Measurements from ENCODE around the gene PFDN2. TPM values are rescaled to one million over a fixed set of nuclear protein-coding genes. Genes with fewer than 3 reads are reported as not detected.

PFDN2 gene
- total and polyA plus RNA-seq, 2 of the 4 experiments (the other 2 are of a cell fraction): 62.4 to 179 TPM

DNA sequence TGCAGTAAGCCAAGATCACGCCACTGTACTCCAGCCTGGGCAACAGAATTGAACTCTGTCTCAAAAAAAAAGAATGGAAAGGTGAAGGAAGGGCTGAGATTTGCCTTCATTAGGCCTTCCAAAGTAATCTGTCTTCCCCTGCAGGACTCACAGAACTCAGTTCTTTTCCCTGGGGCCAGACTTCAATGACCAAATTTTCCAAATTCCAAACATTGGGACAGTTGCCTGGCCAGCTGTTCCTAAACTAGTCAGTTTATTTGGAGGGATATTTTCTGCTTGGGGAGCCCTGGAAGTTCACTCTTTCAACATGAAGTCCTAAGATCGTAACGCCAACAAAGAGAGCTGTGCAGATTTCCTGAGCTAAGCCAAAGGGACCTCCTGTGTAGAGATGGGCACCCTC is 20.0 kb upstream of the PFDN2 start:
- in situ Hi-C loops (cut with MboI; ENCODE audit: low sequenced_read_pairs) (no loop called here), intact Hi-C loops (cut with micrococcal nuclease) (loop anchor here (2.0 kb wide), 1 partner anchor 411 kb away; no protein-coding TSS in a partner anchor), dilution Hi-C loops (cut with HindIII; ENCODE audit: low sequenced_read_pairs, unreplicated experiment) (no loop called here)
- Histone ChIP-seq H2BK15ac (ENCODE audit: low read depth, low read length) (no peak overlapping the region), H3K56ac (ENCODE audit: extremely low read depth, insufficient read depth, low read length) (no peak overlapping the region), H3K9ac (ENCODE audit: low read depth, low read length) (no peak overlapping the region), H3K4me3 (ENCODE audit: insufficient read depth, low read depth, low read length) (no peak overlapping the region), H4K8ac (ENCODE audit: low read depth in 2 of 2, low read length in 2 of 2) (no peak overlapping the region), H2AFZ (replicated peaks; ENCODE audit: low read length, poor library complexity) (no peak overlapping the region), H3K14ac (replicated peaks; ENCODE audit: low read depth, low read length) (no peak overlapping the region), H4K5ac (ENCODE audit: low read depth, low read length) (no peak overlapping the region), H4K91ac (ENCODE audit: insufficient read depth, low read depth, low read length) (no peak overlapping the region), H3K4me1 (ENCODE audit: control insufficient read depth, insufficient read depth, low read length) (no peaks in the 10 kb centered on the region), H3K9me3 (ENCODE audit: control insufficient read depth, insufficient read depth, low read length) (no peaks in the 10 kb centered on the region), H3K4me2 (ENCODE audit: low read depth, low read length) (no peak overlapping the region), H2BK120ac (ENCODE audit: low read depth, low read length) (no peak overlapping the region), H2AK9ac (replicated peaks; ENCODE audit: low read depth, low read length, poor library complexity) (no peak overlapping the region), H3K36me3 (ENCODE audit: control insufficient read depth, insufficient read depth, low read length) (no peaks in the 10 kb centered on the region), H3K18ac (ENCODE audit: low read depth, low read length) (no peak overlapping the region), H3K9me1 (ENCODE audit: insufficient read depth, low read length) (no peaks in the 10 kb centered on the region; the same call in 1 of the 2 replicates), H4K20me1 (ENCODE audit: insufficient read depth, low read length) (no peaks in the 10 kb centered on the region; the same call in 1 of the 2 replicates), H3K4ac (ENCODE audit: low read depth, low read length) (no peak overlapping the region), H3K27me3 (ENCODE audit: control insufficient read depth, insufficient read depth, low read length) (no peaks in the 10 kb centered on the region), H2BK20ac (ENCODE audit: low read depth, low read length) (no peak overlapping the region), H3K79me1 (ENCODE audit: low read depth in 1 of 2, low read length in 2 of 2) (peaks cover 13 to 41% of the 10 kb centered on the region in 2 experiments; a peak in 3 of 4 replicates), H2BK5ac (ENCODE audit: low read depth, low read length, poor library complexity, severe bottlenecking) (no peak overlapping the region), H3K27ac (ENCODE audit: insufficient read depth, low read length) (no peak overlapping the region), H2AK5ac (ENCODE audit: low read depth, low read length) (no peak overlapping the region), H3K23ac (ENCODE audit: low read depth, low read length) (no peak overlapping the region)
- WGBS, 2 experiments (ENCODE audit: extremely low coverage in 2 of 2, insufficient read length in 1 of 2): no CpG with 5 or more reads among the region's 3 CpGs
- CTCF ChIA-PET: no interaction called here
- POLR2A ChIA-PET (ENCODE audit: unreplicated experiment): no interaction called here
- ATAC-seq (ENCODE audit: low read depth): no peak
- no peak for DNase-seq
- TF ChIP-seq SMC3 (IDR thresholded peaks at IDR 0.05; ENCODE audit: low read depth, low read length): no peak
- no peak for TF ChIP-seq CHD1 (IDR thresholded peaks at IDR 0.05; ENCODE audit: low read depth, low read length)
- TF ChIP-seq MAFK (IDR thresholded peaks at IDR 0.05; ENCODE audit: low read depth, low read length): no peak
- no peak for TF ChIP-seq MXI1 (IDR thresholded peaks at IDR 0.05; ENCODE audit: borderline replicate concordance, low read depth, low read length)
- BruUV-seq (replicated peaks): no TSS peak
